Activated CD4-positive, alpha-beta T cell treated with anti-CD3 and anti-CD28 coated beads, Interleukin-10, Interleukin-2, amounts not matched to agents 100 ng/mL and 50 ng/mL, durations not matched to agents 16 hours and 8 hours (primary cell): ENCODE measurements around the gene PAM16.

ENCODE experiments used
- DNase-seq: peaks from one replicate; pipeline ENCODE4 v3.0.0-alpha.2; 2020

Gene PAM16

DNA sequence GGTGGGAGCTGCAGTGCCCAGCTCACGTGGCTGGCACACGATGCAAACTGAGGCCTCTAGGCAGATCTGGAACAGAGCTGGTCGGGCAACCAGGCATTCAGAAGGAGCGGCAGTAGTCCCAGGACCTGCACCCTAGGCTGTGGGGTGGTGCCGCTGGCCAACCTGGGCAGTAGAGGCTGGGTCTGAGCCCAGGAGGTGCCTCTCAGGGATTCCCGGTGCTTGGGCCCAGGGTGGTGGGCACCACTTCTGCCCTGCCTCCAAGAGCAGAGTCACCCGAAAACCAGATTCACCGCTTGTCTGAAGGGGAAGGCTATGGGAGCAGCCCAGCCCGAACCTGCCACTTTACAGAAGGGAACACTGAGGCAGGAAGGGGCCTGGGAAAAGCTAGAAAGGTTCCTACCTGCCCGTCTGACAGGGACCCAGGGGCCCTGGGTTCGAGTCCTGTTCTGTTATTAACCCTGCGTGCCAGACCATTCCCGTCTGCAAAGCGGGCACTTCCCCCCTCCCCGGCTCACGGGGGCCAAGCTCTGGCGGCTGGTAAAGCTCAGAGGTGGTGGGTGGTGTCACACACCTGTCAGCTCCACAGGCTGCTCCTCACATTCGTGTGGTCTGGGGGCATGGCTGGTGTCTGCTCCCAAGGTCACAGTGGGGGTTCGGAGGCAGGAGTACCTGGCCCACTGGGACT, 18.4 kb downstream of the PAM16 start:
- no peak for DNase-seq

DNA sequence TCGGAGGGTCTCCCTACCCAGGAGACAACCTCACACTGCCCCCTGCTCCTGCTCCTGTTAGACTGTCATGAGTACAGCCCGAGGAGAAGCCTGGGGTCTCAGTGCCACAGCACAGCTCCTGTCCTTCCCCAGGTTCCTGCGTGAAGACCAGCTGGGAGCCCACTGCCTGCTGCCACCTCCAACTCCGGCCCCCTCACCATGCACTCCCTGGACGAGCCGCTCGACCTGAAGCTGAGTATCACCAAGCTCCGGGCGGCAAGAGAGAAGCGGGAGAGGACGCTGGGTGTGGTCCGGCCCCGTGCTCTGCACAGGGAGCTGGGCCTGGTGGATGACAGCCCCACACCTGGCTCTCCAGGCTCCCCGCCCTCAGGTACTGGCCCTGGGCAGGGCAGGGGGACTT, 19.0 kb downstream of the PAM16 start:
- no peak for DNase-seq

DNA sequence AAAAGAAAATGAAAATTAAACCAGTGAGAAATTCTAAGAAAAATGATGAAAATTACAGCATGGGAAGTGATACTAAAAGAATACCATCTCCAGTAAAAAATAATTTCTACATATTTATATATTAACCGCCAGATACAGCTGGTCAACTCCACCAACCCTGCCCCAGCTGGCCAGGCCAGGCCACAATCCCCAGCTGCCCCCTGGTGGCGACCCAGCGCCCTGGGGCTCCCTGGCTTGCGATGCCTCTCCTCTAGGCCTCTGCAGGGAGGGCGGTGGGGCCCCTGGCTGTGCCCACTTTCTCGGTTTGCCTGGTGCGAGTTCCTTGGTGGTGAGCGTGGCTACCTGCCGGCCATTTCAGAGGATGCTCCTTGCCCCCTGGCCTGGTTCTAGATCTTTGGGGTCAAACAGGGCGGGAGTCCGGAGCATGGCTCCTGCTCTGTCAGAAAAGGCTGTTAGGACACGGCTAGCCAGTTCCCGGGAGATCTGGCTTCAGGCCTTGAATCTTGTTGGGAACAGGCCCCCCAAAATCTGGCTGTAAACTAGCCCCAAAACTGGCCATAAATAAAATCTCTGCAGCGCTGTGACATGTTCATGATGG, 20.7 kb downstream of the PAM16 start:
- DNase-seq: peak; percentile 71

DNA sequence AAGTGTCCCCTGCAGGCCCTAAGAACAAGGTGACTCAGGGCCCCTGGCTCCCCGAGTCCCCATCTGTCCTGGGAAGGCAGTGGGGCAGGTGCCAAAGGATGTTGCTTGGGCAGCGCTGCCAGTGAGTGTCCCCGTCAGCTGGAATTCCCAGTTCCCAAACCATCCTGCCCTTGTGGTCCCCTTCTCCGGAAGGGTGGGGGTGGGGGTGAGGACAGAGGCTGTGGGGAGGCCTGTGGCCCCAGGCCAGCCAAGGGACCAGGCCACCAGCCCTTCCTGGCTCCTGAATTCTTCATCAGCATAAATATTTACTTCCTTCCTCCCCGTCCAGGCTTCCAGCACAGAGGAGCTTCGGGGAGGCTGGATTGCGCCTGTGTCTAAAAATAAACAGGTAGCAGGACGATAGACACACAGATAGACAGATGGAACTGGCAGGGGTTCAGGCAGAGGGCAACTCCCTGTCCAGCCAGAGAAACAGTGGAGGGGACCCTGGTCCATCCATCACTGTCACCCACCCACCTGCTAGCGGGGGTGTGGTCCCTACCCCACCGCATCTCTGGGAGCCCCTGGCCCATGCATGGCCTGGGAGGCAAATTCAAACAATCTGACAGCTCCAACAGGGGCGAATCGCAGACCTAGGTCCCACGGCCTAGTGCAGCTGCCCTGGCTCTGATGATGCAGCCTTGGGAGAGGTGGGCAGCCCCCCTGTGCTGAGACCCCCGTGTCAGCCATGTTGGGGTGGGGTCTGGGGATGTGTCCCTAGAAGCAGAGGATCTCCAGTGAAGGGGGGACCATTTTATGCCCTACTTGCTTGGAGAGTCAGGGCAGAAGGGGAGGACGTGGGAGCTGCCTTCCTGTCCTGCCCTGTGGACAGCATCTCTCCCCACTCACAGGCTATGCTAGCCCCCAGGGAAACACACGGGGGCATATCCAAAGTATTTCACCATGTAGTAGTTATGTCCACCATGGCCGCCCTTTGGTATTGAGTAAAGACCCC, 22.0 kb downstream of the PAM16 start:
- no peak for DNase-seq

DNA sequence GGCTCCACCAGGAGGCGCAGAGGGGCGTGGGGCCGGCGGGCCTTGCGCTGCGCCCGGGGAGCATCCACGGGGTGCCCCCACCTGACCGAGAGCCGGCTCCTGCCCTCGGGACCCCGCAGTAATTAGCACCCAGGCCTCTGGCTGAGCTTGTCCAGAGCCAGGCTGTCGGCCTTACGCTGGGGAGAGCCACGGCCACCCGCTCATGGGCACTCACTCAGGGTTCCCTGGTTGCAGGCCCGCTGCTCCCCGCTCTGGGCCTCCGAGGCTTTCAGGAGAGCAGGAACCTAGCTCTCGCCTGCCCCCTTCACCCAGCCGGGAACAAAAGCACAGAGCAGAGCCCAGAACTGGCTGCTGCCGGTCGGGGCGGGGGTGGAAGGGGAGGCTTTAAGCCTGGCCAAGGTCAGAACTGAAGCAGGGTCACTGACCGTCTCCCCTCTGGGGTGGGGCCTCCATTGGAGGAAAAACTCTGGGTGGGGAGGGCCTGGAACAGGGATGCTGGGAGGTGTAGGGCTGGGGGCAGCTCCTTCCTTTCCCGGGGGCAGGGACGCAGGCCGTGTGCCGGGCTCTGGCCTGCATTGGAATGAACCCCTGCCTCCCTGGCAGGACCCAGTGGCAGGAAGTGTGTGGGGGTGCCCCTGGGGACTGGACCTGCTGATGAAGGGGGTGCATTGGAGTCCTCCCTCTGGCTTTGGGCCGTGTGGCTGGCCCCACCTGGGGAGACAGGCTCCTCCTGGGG, 22.9 kb downstream of the PAM16 start:
- DNase-seq: peak; percentile 58

DNA sequence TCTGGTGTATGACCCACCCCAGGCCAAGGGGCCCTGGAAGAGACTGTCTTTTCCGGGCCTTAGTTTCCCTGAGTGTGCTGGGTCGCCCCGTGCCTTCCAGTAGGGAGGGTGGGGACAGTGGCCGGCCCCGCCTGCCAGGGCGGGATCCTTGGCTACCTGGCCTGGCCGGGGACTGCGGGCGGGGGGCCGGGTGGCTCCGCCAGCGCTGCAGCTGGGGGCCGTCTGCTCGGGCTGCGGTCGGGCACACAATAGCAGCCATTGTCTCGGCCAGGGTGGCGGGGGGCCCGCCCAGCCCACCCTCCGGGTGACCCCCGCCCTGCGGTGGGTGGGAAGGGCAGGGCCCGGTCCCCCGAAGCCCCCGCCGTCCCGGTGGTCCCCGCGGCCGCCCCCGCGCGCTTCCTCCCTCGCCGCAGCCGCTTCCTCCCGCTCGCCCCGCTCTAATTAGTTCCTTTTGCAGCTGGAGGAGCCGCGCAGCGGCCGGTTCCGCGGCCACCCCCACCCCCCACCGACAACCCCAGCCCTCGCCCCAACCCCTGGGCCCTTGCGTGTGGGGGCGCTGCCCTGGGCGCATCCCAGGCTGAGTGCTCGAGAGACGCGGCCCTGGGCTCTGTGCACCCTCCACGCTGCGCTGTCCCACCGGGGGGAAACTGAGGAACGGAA, 23.6 kb downstream of the PAM16 start:
- DNase-seq: no peak

DNA sequence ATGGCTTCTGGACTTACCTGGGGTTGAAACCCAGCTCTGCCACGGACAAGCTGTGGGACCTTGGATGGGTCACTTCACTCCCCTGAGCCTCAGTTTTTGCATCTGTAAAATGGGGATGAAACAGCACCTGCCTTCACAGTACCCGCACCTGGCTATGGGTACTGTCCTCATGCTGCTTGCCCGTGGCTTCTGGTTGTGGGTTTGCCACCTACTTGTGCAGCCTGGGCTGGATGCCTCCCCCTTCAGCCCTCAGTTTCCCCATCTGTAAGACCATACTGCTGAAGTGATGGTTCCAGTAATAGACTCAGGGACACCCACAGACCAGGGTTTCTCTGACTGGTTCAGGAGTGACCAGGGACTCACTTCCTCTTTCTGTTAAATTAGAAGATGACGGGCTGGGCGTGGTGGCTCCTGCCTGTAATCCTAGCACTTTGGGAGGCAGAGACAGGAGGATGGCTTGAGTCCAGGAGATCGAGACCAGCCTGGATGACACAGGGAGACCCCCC, 25.8 kb downstream of the PAM16 start:
- no peak for DNase-seq

DNA sequence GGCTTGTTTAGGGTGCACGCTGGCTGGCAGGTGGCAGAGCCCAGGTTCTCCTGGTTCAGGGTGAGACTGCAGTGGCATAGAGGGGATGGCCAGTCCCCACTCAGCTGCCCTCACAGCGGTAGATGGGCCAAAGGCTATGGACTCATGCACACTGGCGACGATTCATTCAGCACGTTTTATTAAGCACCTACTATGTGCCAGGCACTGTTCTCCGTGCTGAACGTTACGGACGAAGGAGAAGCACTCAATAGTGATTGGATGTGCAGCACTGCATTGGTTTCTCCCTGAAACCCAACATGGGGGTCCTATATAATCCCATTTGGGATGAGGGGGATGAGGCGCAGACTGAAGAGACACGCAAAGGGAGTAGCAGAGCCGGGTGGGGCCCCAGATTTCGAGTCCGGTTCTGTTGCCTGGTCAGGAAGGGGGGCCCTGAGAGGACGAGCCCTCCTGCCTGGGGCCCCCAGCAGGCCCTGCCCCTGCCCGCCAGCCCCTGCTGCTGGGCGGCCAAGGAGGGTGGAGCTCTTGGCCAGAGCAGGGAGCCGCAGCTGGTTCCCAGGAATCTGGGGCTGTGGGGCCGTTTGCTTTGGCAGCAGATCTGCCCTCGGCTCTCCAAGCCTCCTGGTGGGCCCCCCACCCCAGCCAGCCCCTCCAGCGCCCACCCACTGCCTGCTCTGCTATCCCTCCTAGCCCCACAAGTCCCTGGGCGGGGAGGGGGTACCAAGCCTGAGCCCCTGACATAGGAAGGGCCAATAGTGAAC, 26.4 kb downstream of the PAM16 start:
- DNase-seq: no peak

DNA sequence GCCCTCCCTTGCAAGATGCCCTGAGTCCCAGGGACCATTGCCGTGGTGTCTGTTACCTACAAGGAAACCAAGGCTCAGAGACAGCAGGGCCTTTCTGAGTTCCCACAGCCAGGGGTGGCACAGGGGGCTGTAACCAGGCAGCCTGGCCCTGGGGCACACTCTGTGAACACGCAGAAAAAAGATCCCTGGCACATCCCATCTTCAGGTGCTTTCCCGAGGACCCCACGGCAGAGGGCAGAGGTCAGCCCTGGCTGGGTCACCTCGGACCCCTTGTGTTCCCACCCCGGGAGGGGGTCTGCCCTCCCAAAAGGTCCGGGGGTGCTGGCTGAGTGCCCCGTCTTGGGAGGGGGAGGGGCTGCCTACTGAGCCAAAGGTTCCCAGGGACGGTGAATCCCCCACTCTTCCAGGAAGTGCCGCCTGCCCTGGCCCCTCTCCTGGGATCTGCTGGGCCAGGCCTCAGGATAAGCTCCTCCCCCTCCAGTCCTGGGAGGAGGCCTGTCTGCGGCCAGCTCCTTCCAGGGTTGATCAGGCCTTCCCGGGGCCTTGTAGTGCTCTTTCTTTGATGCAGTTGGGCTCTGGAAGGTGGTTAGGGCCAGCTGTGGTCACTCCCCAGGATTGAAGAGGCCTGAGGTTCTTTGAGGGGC, 27.2 kb downstream of the PAM16 start:
- no peak for DNase-seq

DNA sequence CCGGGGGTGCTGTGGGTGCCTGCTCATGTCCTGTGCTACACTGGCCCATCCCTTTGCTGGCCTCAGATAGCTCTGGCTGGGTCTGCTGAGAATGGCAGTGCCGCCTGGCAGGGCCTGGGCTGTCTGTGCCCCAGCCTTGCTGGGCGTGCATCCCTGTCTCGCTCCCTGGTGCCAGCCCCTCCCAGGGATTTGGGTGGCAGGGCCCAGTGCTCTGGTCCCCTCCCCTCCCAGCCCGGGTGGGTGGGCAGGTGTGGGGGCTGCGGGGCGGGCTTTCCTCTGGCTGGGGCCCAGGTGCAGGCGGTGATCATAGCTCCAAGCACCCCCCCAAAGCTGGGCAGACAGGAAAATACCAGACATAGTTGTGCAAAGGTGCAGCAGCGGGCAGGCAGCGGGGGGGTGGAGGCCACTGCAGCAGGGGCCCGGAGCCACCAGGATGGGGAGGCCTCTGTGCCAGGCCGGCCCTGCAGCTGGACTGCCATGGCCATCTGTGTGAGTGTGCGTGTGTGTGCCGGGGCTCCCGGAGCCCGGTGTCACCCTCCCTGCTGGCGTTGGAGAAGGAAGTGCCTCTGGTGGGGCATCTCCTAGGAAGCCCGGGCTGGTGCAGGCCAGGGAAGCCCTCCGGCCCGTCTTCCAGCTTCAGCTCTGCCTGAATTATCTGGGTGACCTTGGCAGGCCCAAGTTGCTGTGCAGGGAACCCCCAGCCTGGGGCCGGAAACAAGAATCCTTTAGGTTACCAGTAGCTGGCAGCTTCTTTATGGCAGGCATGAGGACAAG, 27.9 kb downstream of the PAM16 start:
- DNase-seq: no peak

DNA sequence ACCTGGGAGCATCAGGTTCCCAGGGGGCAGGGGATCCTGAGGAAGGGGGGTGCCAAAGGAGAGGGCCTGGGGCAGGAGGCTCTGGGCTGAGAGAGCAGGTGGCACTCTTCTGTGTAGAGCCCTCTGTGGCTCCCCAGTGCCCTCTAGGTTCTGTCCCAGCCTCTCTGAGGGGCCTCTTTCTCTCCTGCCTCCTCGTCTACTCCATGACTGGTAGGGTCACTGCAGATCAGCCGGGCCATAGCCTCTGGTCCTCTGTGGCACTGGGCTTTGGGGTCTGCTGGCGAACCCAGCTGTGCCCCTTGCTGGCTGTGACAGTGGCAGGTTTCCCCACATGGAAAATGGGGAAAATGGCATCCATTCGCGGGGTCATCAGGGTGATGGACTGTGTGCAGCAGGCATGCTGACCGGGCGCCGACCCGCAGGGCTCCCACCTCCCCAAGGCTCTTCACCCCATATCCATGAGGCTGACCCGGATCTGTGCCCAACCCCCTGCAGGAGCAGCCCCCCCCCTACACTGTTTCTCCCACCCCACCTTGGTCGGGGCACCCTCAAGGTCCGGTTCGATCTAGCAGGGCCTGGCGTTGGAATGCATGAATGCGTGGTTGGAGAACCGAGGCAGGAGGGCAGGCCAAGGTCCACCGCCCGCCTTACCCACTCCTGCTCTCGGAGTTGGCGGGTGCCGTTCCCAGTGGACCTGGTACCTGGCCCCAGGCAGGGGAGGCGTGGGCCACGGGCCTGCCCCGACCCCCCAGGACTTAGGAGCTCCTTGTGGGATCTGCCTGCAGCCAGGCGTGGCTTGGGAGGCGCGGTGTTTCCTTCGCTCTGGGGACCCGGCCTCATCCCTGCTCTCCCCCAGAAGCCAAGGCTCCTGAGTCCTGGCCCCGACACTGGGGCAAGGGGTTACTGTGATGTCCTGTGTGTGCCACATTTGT, 28.7 kb downstream of the PAM16 start:
- DNase-seq: no peak

DNA sequence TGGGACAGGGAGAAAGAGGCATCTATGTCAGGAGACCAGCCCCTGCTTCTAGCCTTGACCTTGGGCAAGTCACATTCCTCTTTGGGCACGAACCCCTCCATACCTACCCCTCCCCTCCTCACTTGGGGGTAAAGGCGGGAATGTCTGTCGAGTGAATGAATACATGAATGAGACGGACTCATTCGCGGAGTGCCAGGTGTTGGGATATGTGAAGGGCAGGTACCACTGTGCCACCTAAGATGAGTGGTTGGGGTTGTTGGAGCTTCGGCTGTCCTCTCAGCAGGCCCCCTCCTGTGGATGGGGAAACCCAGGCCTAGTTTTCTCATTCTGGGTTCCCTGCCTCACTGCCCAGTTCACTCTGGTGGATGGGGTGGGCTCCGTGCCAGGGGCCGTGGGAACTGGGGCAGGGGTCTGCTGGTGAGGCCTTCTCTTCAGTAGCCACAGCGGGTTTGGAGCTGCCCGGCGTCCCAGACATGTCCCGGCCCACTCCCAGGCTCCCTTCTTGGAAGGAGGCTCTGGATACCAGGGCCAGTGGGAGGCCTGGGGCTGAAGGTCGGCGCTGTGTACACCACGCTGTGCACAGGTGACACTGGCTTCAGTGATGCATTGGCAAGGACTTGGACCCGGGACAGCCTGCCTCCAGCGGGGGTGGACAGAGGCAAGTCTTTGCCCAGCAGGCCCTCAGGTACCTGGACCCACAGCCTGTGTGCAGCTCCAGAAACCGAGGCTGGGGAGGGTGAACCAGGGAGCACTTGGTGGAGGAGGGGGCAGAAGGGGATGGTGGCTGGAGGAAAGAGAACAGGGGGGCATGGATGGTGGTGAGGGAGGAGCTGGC, 29.6 kb downstream of the PAM16 start:
- no peak for DNase-seq

DNA sequence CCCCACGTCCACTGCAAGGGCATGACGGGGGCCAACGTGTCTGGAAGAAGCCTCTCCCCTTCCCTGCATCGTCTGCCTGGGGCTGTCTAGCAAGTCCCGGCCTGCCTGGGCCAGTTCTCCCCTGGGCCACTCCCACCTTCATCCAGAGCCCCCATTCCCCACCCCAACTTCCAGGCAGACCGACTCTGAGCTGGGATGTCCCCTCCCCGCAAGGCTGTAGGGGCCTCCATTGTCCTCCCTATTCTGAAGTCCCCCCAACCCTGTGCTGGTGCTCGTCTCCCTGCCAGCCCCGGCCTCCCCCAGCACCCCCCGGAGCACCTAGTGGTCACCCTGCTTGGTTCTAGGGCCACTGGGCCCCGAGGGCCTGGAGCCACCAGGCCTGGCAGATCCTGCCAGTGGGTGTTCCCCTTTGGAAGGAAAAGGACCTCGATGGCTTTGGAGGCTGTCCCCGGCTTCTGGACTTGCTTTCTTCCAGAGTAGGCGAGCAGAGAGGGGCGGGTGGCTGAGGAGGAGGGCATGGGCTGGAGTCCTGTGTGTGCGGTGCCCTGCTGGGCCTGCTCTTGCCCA, 30.5 kb downstream of the PAM16 start:
- no peak for DNase-seq

DNA sequence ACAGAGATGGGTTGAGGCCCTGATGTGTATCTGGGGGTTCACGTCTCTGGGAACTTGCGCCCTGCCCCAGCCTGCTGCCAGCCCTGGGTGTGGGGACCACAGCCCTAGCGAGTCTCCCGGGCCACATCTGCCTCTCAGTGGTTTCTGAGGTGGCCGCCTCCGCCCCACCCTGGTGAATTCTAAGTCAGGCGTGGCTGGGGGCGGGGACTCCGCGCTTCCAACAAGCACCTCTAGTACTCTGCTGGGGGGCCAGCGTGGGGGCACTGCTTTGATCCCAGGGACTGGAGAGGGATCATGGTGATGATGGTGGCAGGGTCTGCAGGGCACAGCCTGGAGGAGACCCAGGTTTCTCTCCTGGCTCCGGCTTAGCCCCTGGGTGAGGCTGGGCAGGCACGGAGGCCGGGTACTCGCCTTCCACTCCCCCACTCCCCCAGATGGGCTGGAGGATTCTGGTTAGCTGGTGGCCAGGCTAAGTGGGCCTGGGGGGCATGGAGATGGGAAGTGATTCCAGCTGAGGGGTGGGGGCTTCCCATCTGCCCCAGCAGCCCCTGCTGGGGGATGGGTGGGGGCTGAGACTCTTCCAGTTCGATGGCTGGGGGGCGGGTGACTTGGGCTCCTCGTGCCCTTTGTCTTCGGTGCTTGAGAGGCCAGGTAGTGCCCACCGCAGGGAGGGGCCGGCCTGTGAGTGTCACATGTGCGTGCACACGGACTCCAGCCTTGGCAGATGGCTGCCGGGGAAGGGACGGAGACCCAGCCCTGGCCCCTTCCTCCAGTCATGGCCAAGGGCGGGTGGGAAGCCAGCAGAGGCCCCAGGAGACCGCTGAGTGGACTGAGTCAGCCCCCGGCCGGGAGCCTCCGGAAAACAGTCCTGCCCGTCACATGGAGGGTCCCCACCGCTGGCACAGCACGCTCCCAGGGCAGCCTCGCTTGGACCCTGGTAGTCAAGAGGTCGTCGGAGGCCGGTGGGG, 31.4 kb downstream of the PAM16 start:
- peak; percentile 48 for DNase-seq

DNA sequence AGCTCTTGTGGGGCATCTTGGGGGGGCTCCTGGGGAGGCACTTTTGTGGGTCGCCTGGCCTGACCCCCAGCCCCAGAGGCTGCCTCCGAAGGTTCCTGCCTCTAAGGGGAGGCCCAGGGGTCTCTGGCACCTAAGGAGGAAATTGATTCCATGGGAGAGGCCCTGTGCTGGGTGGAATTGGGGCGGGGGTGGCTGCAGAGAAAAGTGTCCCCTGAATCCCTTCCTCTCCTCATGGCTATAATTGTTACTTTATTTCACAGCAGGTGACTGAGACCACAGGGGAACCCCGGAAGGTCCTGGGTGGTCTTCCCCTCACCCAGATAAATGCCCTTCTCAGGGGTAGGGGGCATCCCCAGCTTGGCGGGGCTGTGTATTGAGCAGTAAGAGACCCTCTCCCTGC, 32.2 kb downstream of the PAM16 start:
- DNase-seq: no peak

DNA sequence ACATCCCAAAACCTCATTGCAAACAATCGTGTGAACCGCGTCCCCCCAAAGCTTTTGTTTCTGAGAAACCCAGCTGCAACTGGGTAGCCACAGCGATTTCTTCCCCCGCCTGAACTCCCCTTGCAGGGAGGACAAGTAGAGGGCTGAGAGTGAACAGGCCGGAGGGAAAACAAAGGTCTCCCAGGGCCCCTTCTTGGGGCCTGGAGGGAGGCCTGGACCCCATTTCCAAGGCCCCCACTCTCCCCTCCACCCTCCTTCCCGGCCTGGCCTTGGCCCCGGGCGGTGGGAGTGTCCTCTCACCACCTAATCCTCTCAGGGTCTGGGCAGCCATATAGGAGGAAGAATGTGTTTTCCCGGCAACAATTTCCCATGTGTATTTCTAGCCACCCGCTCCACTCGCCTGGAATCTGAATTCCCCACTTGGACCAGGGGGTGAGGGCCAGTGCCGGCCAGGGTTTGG, 32.6 kb downstream of the PAM16 start:
- no peak for DNase-seq
